Activated CD4-positive, alpha-beta T cell treated with anti-CD3 and anti-CD28 coated beads for 24 hours (primary cell): ENCODE results near the gene C6orf120.
A peak's percentile ranks its signal among the peaks of the same experiment; 100 is the strongest.

ENCODE experiments used
- DNase-seq, 2 donors: peaks; one replicate each; pipeline ENCODE4 v3.0.0-alpha.2; 2020; ENCODE audit warnings: low read depth in 2 of 2

C6orf120 gene

DNA sequence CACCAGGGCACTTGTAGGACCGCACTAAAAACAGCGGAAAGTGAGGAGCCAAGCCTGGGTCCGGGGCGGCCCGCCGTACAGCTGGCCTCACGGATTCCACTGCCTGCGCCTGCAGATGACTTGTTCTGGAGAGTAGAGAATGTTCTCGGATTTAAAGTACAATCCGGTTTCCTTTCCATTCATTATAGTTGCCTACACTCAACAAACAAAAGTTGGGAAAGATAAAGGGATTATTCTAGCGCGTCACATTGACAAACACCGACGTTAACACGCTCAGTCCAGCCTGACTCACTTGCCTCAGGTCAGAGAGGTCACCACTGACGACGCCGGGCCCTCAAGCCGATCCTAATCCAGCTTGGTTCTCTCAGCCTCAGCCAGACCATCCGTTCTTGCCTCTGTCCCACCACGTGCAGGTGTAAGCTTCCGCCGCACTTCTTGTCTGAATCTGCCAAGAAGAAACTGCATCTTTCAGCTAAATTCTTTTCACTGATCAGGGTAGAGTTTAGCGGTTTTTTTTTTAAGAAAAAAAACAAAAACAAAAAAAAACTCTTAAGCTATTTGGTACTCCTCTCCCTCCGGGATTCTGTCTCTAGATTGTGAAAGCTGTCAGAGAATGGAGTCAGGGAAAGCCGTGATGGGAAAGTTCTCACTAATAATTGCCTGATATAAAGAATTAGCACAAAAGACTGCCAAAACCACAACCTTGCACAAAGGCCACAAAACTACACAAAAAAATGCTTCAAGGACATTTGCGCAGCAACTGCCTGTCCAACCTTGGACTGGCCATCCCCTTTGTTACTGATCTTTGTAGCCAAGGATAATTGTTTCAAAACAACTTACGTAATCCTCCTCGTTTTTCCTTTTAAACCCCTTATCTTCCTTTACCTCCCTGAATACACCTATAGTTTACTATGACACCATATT, 23.5 kb downstream of the C6orf120 start:
- DNase-seq = peak in 1 of 2 donors; percentile 19

DNA sequence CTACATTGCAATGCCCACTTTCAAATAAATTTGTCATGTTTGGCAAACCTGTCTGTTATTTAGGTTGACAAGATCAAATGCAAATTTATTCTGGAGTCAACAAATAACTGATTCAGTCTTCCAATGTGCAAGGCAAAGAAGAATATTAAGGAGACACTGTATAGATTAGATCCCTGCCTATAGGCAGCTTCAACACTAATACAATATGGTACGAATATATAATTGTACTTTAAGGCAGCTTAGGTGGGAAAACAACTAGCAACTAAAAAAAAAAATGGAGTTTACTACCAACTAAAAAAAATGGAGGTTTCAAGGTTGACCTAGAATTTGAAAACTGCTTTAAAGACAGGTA, 24.1 kb downstream of the C6orf120 start:
- no peak for DNase-seq

DNA sequence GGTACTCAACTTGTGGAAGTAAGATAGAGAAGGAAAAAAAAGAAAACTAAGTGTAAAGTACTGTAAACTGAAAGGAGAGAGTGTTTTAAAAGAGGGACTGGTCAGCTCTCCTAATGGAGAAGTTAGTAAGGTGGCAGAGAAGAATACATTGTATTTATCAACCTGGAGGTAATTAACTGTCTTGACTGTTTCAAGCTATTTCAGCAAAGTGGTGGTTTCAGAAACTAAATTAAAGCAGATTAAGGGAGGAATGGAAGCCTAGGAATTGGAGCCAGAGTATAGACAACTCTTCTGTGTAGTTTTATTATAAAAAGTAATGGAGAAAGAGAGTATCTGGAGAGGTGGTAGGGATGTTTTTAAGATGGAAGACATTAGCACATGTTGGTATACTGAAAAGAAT, 25.0 kb downstream of the C6orf120 start:
- no peak for DNase-seq

DNA sequence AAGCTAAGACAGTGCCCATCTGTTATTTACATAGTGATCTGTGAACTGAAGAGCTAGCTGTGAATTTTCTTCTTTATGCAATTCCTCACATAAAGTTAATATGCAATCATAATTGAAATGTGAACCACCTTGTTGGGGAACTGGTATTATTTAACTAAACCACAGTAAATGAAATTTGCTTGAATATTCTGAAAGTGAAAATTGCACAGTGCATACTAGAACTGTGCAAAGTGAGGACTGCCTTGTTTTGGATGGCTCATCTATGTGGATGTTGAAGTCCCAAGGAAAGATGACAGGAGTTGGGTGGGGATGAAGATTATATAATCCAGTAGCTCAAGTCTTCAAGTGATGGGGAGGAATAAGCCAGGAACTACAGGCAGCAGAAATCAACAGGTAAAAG, 28.0 kb downstream of the C6orf120 start:
- DNase-seq = no peak

DNA sequence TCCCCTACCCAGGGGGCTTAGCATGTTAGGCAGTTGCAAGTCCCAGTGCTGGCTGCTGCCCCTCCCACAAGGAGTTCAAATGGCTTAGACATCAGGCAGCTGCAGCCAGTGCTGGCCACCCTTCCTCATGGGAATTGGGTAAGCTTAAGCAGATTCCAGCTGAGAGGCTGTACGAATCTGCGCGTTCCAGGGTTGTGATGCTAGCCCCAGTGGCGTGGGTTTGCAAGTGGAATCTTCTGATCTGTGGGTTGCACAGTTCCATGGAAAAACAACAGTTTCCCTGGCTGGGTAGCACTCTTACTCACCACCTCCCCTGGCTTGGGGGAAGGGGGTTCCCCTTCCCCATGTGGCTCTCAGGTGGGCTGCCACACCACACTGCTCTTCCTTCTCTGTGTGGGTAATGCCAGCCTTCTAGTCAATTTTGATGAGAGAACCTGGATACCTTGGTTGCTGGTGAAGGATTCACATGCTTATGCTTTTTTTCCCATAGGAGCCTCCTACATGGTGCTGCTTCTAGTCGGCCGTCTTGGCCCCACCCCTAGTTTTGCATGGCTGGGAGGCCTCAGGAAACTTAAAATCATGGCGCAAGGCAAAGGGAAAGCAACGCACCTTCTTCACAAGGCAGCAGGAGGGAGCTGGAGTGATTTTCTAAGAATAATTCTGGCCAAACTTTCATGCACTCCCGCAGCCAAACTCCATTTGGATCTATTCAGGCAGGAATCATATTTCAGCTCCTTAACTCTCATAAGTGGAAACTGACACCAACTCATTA, 36.5 kb downstream of the C6orf120 start:
- no peak for DNase-seq

DNA sequence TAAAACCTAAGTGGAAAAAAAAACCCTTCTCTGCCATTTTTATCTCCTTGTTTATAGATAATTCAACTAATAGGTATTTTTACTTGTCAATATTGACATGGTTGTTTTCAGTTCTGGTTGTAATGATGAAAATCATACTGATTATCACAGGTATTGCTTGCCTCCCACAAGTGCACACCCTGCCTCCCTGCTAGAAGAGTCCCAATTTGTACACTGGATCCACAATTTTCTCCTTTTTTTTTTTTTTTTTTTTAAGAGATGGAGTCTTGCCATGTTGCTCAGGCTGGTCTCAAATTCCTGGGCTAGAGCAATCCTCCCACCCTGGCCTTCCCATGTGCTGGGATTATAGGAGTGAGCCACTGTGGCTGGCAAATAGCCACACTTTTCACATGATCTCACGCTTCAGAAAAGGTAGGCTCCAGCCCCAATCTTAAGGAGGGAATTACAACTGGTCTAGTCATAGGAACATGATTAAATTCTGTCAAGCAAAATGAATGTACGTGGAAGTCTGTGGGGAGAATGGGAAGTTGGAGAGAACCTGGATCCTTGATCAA, 37.1 kb downstream of the C6orf120 start:
- no peak for DNase-seq

DNA sequence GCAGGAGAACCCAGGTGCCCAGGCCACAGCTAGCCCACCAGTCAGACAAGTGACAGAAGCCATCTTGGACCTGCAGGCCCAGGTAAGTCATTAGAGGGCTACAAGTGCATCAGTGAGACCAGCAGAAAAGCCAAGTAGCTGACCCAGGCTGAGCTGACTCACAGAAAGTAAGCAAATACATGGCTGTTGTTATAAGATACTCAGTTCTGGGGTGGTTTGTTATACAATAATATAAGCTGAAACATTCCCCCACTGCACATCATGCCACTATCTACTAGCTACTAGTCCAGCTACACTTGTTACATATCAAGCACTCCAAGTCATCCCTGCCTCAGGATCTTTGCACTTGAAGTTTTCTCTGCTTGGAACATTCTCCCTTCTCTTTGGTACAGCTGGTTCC, 39.4 kb downstream of the C6orf120 start:
- DNase-seq = no peak

DNA sequence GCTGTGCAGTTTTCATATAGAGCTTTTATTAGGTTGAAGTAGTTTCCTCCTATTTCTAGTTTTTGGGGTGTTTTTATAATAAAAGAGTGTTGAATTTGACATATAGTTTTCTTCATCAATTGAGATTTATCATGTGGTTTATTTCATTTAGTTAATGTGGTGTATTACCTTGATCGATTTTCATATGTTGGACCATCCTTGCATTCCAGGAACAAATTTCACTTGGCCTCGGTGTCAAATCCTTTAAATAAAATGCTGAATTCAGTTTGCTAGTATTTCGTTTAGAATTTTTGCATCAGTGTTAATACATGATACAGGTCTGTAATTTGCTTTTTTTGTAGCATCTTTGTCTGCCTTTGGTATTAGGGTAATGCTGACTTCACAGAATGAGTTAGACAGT, 43.5 kb downstream of the C6orf120 start:
- DNase-seq = no peak

DNA sequence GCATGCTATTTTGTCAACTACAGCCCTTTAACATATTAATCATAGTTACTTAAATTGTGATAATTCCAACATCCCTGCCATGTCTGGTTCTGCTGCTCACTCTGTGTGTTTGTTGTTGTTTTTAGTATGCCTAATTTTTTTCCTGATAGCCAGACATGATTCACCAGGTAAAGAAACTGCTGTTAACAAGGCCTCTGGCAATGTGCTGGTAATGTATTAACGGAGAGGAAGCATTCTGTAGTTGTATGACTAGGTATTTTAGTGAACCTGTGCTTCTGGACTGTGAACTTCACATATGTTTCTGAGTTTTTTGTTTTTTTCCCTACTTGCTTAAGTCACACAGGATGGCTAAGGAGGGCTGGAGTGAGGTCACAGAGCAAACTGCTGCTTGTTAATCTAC, 44.6 kb downstream of the C6orf120 start:
- DNase-seq = no peak

DNA sequence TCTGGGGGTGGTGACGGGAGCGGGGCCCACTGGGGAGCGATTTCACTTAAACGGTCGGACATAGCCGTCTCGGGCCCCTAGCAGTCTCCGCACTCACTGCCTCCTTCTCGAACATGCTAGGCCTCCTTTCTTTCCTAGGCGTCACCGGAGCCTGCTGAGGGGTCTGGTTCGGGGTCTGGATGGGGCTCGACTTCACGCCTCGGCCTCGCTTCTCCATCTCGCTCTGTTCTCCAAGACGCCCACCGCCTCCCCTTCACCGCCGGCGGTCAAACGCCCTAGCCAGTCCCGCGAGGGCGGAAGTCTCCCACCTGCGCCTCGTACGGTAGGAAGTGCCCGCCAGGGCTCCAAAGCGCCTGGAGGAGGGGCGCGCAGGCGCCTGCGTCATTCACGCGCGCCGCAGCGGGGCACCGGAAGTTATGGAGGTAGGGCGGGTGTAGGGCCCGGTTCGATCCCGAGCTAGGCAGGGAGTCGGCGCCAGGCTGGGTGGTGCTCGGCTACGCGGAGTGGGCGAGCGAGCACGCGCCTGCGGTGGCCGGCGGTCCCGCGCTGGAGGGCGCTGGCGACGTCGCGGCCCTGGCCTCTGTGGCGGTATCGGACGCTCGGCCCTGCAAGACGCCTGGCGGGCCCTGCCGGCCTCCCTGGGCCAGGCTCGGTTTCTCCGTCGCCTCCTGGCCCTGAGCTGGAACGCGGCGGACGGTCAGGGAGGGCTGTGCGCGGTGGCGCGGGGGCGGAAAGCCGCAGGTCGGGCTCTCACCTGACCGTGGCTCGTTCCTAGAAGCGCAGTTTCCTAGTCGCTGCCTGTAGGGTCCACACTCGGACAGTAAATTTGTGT, 49.5 kb downstream of the C6orf120 start, which contains the start of the genes DYNLT2 and ERMARD:
Gene DYNLT2 (minus strand): TSS at position 331 of the 832 bp plus-strand sequence. CDS start 114 bp downstream, at position 217.
Gene ERMARD (plus strand): TSS at position 381 of the 832 bp plus-strand sequence. CDS start 36 bp downstream, at position 417.
- peak; percentile 87 to 88 for DNase-seq

DNA sequence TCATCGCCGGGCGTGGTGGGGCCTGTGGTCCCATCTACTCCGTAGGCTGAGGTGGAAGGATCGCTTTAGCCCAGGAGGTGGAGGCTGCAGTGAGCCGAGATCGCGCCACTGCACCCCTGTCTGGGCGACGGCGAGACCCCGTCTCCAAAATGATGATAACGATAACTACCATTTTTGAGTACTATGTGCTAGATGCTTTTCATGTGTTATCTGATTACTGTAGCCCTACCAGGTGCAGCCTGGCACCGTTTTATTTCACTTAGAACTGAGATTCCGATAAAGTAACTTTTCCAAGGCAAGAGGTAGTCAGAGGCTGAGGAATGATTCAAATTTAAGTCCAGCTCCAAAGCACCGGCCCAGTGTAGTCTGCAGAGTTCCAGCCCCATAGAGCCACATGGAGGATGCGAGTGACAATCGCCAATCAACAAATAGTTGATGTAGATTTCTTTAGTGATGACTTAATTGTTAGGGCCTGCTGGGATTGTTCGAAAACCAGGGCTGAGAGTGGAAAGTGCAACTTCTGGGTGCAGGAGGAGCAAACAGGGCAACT, 50.2 kb downstream of the C6orf120 start:
- DNase-seq = no peak
